ENCODE results near the gene SLC35F3.

GRCh38 chr1:234072793-234073192 lies 168.3 kb downstream of the SLC35F3 start:
- TF ChIP-seq NFIC (IDR thresholded peaks at IDR 0.05) (no peak), TAF1 (IDR thresholded peaks at IDR 0.05; ENCODE audit: low read depth) (no peak), EP300 (IDR thresholded peaks at IDR 0.05; ENCODE audit: borderline replicate concordance) (no peak), CEBPB (IDR thresholded peaks at IDR 0.05) (no peak), REST (IDR thresholded peaks at IDR 0.05; ENCODE audit: low read depth) (no peak), YY1 (IDR thresholded peaks at IDR 0.05; ENCODE audit: low read depth) (no peak), RAD21 (IDR thresholded peaks at IDR 0.05; ENCODE audit: low read depth) (no peak), ZBTB7A (IDR thresholded peaks at IDR 0.05; ENCODE audit: low read depth) (no peak), USF1 (IDR thresholded peaks at IDR 0.05) (no peak), FOXM1 (IDR thresholded peaks at IDR 0.05; ENCODE audit: borderline replicate concordance, low read depth) (no peak), MAX (IDR thresholded peaks at IDR 0.05) (no peak)

All from Ishikawa (cell line).